Kidney (tissue), 14 donors: ENCODE results near the gene MACROD2. TPM values are rescaled to one million over a fixed set of nuclear protein-coding genes. Genes with fewer than 3 reads are reported as not detected.
A peak's percentile ranks its signal among the peaks of the same experiment; 100 is the strongest.

Experiments used
- DNase-seq, 5 donors: peaks; one replicate each; pipeline ENCODE4 v3.0.0-alpha.2; 2013 to 2020
- FAIRE-seq: peaks from 2 replicates; lab custom pipeline; 2012; peaks lifted over from hg19 to GRCh38; lab: Jason Lieb, UNC
- H3K27ac ChIP-seq, 2 donors: one replicate each; pipeline ENCODE4 v1.7.0; 2013; ENCODE audit warnings: low read depth in 2 of 2, low read length in 2 of 2, inconsistent platforms in 1 of 2
- H3K27me3 ChIP-seq: one replicate; pipeline ENCODE4 v1.7.1; 2013; ENCODE audit warnings: low read length, inconsistent platforms; ENCODE audit not compliant: control insufficient read depth, insufficient read depth
- H3K36me3 ChIP-seq, 3 donors: one replicate each; pipeline versions ENCODE4 v1.7.0 to v1.7.1; 2013; ENCODE audit warnings: low read length in 3 of 3, control low read depth in 1 of 3, inconsistent platforms in 1 of 3; ENCODE audit not compliant: insufficient read depth in 3 of 3, control insufficient read depth in 2 of 3
- H3K4me1 ChIP-seq, 3 donors: one replicate each; pipeline versions ENCODE4 v1.7.0 to v1.7.1; 2013; ENCODE audit warnings: low read length in 3 of 3, inconsistent platforms in 1 of 3, low read depth in 1 of 3; ENCODE audit not compliant: control insufficient read depth in 2 of 3, insufficient read depth in 2 of 3
- H3K4me3 ChIP-seq, 3 donors: one replicate each; pipeline versions ENCODE4 v1.7.0 to v1.8.1; 2013; ENCODE audit warnings: low read length in 3 of 3, control low read depth in 1 of 3, inconsistent platforms in 1 of 3
- H3K9ac ChIP-seq, 3 donors: one replicate each; pipeline versions ENCODE4 v1.7.0 to v1.7.1; 2013; ENCODE audit warnings: low read length in 3 of 3, control low read depth in 1 of 3, inconsistent platforms in 1 of 3
- H3K9me3 ChIP-seq, 3 donors: one replicate each; pipeline versions ENCODE4 v1.7.0 to v1.7.1; 2013; ENCODE audit warnings: low read length in 3 of 3, control low read depth in 1 of 3, inconsistent platforms in 1 of 3; ENCODE audit not compliant: control insufficient read depth in 2 of 3, insufficient read depth in 1 of 3
- intact Hi-C: fragments of 100-400 bp; cut with DNase I; formaldehyde crosslinking; loops from one replicate; pipeline ENCODE4 v1.11.1; 2022
- polyA plus RNA-seq: library from polyadenylated mRNA; stranded (reverse); fragments of 350-450 nt; fragmentation: Illumina TruSeq; extraction: RNeasy Lipid Tissue Mini Kit (QIAGEN cat#74804); gene quantifications from one replicate; pipeline ENCODE4 v1.2.3, GENCODE V29; 2014; ENCODE audit warnings: low read depth, low replicate concordance; ENCODE audit not compliant: insufficient read depth
- total RNA-seq: library from RNA; stranded (reverse); fragmentation: NEBNext Ultra II Directional; extraction: Animal tissue kit (Norgen Biotek cat#: 25700); gene quantifications from one replicate; pipeline ENCODE4 v1.2.1, GENCODE V29; 2021
- TF ChIP-seq, protein P1 (sequence below): IDR thresholded peaks from 3 replicates; pipeline ENCODE4 v1.5.1; 2012; ENCODE audit warnings: mild to moderate bottlenecking, moderate library complexity, borderline replicate concordance; ENCODE audit not compliant: insufficient read depth; ENCODE audit errors: extremely low read depth
- donor health status: control.
- donor health status: control.
- donor health status: control.
- donor health status: control.
- donor health status: control.
- donor health status: DM: yes; HTN: yes; CAD: no.
- donor health status: Normal renal cell carcinoma (clear cell type).

Gene MACROD2
- total and polyA plus RNA-seq, 2 donors from 2014 or later = 3.0 to 10.0 TPM

DNA sequence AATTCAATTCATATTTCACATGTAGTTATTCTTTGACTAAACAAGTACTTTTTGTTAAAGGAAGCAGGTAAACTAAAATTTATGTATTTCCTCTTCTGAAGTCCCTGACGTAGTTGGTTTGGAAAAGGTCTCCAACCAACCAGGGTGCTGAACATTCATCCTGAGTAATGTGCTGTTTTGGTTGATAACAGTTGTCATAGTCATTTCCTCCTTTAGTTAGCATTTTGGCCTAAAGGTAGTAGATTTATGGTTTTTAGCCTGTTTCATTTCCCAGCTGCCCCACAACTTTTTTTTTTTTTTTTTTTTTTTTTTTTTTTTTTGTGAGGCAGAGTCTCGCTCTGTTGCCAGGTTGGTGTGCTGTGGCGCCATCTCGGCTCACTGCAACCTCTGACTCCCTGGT, 724.9 kb downstream of the MACROD2 start:
- H3K4me3 ChIP-seq = no peak overlapping the region
- DNase-seq = peak in 1 of 5 donors; percentile 14
- no peak for FAIRE-seq
- no peaks in the 10 kb centered on the region for H3K36me3 ChIP-seq
- peaks cover 0 to 17% (median 0%) of the 10 kb centered on the region in 3 donors for H3K4me1 ChIP-seq
- no peaks in the 10 kb centered on the region for H3K27me3 ChIP-seq
- no peaks in the 10 kb centered on the region for H3K9me3 ChIP-seq
- TF ChIP-seq, protein P1, sequence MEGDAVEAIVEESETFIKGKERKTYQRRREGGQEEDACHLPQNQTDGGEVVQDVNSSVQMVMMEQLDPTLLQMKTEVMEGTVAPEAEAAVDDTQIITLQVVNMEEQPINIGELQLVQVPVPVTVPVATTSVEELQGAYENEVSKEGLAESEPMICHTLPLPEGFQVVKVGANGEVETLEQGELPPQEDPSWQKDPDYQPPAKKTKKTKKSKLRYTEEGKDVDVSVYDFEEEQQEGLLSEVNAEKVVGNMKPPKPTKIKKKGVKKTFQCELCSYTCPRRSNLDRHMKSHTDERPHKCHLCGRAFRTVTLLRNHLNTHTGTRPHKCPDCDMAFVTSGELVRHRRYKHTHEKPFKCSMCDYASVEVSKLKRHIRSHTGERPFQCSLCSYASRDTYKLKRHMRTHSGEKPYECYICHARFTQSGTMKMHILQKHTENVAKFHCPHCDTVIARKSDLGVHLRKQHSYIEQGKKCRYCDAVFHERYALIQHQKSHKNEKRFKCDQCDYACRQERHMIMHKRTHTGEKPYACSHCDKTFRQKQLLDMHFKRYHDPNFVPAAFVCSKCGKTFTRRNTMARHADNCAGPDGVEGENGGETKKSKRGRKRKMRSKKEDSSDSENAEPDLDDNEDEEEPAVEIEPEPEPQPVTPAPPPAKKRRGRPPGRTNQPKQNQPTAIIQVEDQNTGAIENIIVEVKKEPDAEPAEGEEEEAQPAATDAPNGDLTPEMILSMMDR = no peak
- intact Hi-C loops = no loop called here
- no peak overlapping the region for H3K9ac ChIP-seq
- H3K27ac ChIP-seq = no peak overlapping the region

DNA sequence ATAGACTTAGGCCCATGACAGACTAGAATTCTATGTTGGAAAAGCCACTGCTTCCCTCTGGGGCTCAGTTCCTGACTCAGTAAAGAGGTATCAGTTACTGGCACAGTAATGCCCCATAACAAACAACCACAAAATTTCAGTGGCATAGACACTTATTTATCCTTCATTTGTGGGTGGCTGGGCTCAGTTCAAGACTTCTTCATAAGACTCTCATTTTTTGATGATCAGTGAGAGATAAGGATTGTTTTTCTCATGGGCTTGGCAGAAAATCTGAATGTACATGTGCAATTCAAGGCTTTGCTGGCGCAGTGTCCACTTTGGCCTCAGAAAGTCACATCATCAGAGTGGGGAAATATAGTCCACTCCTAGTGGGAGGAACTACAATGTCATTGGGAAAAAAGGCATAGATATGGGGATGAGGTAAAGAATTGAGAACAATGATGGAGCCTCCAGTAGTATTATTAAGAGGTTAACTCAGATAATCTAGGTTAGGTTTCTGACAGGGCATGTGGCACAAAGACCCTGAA, 726.7 kb downstream of the MACROD2 start:
- Histone ChIP-seq H3K9ac (no peak overlapping the region), H3K4me3 (no peak overlapping the region), H3K9me3 (no peaks in the 10 kb centered on the region), H3K27me3 (no peaks in the 10 kb centered on the region), H3K27ac (no peak overlapping the region), H3K36me3 (no peaks in the 10 kb centered on the region), H3K4me1 (peaks cover 0 to 9% (median 0%) of the 10 kb centered on the region in 3 donors)
- intact Hi-C loops = no loop called here
- DNase-seq (no peak), FAIRE-seq (no peak)
- TF ChIP-seq, protein P1 = no peak

- Histone ChIP-seq H3K36me3 (no peaks in the 10 kb centered on the region), H3K9me3 (no peaks in the 10 kb centered on the region), H3K4me3 (no peak overlapping the region), H3K27ac (no peak overlapping the region), H3K27me3 (no peaks in the 10 kb centered on the region), H3K9ac (no peak overlapping the region), H3K4me1 (peaks cover 0 to 6% (median 0%) of the 10 kb centered on the region in 3 donors)
- TF ChIP-seq, protein P1 = no peak
- intact Hi-C loops = no loop called here
- DNase-seq (no peak), FAIRE-seq (no peak)
Observed at GRCh38 chr20:14723614-14724013, 728.3 kb downstream of the MACROD2 start.

GRCh38 chr20:14724036-14724435, 728.7 kb downstream of the MACROD2 start:
- FAIRE-seq = no peak
- intact Hi-C loops = no loop called here

More at GRCh38 chr20:14724036-14724435, 728.7 kb downstream of the MACROD2 start:
- no peaks in the 10 kb centered on the region for H3K36me3 ChIP-seq
- TF ChIP-seq, protein P1 = no peak
- no peak overlapping the region for H3K27ac ChIP-seq
- H3K9me3 ChIP-seq = no peaks in the 10 kb centered on the region
- H3K4me3 ChIP-seq = no peak overlapping the region
- no peaks in the 10 kb centered on the region for H3K27me3 ChIP-seq
- H3K9ac ChIP-seq = no peak overlapping the region
- H3K4me1 ChIP-seq = peaks cover 0 to 6% (median 0%) of the 10 kb centered on the region in 3 donors
- DNase-seq = no peak
